Body of pancreas (tissue), 4 donors: Measurements from ENCODE around the gene HOXA6. TPM values are rescaled to one million over a fixed set of nuclear protein-coding genes. Genes with fewer than 3 reads are reported as not detected.

Source experiments
- ATAC-seq: fragments of 150-250 bp; one replicate; pipeline ENCODE4 v1.9.1; 2016
- DNase-seq, 4 donors: peaks; one replicate each; pipeline ENCODE4 v3.0.0-alpha.2; 2019
- H3K27ac ChIP-seq, 4 donors: fragments of 200-600 bp; sonication (generic); 1 replicate in 3 of 4; 2 replicates in 1 of 4; pipeline versions ENCODE4 v1.5.1 to v1.6.1; 2016 to 2019; ENCODE audit warnings: mild to moderate bottlenecking in 1 of 4, mixed read lengths in 1 of 4, moderate library complexity in 1 of 4
- H3K27me3 ChIP-seq, 2 donors: fragments of 200-600 bp; sonication (generic); one replicate each; pipeline ENCODE4 v1.6.0; 2016; ENCODE audit warnings: mild to moderate bottlenecking in 1 of 2
- H3K36me3 ChIP-seq, 2 donors: fragments of 200-600 bp; sonication (generic); replicated peaks in 1 of 2; 2 replicates each; pipeline ENCODE4 v1.5.1; 2016; ENCODE audit warnings: low read depth in 2 of 2; ENCODE audit not compliant: insufficient read depth in 1 of 2
- H3K4me1 ChIP-seq: fragments of 200-600 bp; sonication (generic); one replicate; pipeline ENCODE4 v1.6.0; 2016
- H3K4me3 ChIP-seq, 2 donors: fragments of 200-600 bp; sonication (generic); 1 replicate in 1 of 2; 2 replicates in 1 of 2; pipeline ENCODE4 v1.5.1; 2016 to 2019
- H3K9me3 ChIP-seq, 3 donors: fragments of 200-600 bp; sonication (generic); 1 replicate in 2 of 3; 2 replicates in 1 of 3; pipeline ENCODE4 v1.5.1; 2016
- CTCF ChIP-seq, 7 experiments: fragments of 450-650 bp in 4 of 7; fragments of 200-600 bp in 3 of 7; sonication (generic) in 3 of 7; IDR thresholded peaks; one replicate each; pipeline ENCODE4 v1.5.1; 2016 to 2019; ENCODE audit warnings: antibody characterized with exemption in 7 of 7
- POLR2A ChIP-seq, 3 donors: fragments of 450-650 bp; IDR thresholded peaks; one replicate each; pipeline ENCODE4 v1.6.1; 2016; ENCODE audit warnings: antibody characterized with exemption in 3 of 3, mild to moderate bottlenecking in 2 of 3
- WGBS, 2 donors: methylation state at CpG; one replicate each; pipeline ENCODE4 v1.1.5; 2017; 5-methylcytosine and 5-hydroxymethylcytosine counted together
- intact Hi-C: fragments of 100-400 bp; cut with DNase I; formaldehyde crosslinking; loops from one replicate; pipeline ENCODE4 v1.15.1; 2023
- total RNA-seq, 2 donors: library from RNA; depleted of rRNA; stranded (reverse); fragments of >200 nt; gene quantifications; one replicate each; pipeline ENCODE4 v1.1.0, GENCODE V29; 2016

The HOXA6 gene
- total RNA-seq, 2 donors from 2014 or later = not detected

DNA sequence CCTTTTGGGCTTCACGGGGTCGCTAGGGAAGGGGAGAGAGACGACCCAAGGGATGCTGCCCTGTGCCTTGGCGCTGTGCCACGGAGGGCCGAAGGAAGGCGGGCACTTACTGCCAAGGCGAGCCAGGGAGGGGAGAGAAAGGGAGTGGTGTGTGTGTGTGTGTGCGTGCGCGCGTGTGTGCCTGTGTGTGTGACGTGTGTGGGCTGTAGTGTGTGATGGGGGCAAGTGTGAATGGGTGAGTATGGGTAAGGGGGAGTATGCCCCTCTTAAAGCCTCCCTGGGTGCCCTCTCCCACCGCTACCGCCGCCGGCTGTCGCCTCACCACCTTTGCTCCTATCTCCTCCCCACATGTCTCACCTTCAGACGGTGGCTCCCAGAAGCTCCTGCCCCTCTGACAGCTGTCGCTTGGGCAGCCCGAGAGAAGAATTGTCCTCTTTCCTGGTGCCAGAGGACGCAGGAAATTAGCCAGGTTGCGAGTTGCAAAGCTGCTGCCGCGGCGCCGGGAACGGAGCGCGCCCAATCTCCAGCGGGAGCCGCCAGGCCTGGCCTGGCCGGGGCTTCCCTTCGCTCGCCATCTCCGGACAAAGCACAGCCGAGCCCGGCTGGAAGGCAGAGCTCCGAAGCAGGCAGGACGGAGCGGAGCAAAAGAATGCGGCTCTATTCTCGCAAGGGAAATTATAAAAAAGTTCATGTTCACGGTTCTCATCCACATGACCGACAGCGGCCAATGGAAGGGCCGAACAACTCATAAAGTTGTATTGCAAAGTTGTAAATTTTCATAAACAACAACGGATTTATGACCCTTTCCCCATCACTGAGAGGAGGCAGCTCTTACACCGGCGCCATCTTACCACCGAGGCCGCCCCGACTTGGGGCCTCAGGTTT lies 4.6 kb upstream of the HOXA6 start, which contains the start of gene HOXA3:
Gene HOXA3, minus strand, starts transcription at position 653 of the 885 bp plus-strand sequence. CDS start 41,943 bp downstream, outside the sequence.
- no peak within 1 kb of the TSS for H3K4me3 ChIP-seq
- no peak for TF ChIP-seq CTCF (IDR thresholded peaks at IDR 0.05)
- no peak for TF ChIP-seq POLR2A (IDR thresholded peaks at IDR 0.05)
- H3K4me1 ChIP-seq = peaks cover 46% of the 10 kb centered on the region
- peaks cover 0 to 76% of the 10 kb centered on the region in 2 donors for H3K27me3 ChIP-seq
- DNase-seq (peak in 2 of 4 donors; percentile 1 to 16), ATAC-seq (no peak)
- no peaks in the 10 kb centered on the region for H3K9me3 ChIP-seq
- no peak within 1 kb of the TSS for H3K27ac ChIP-seq
- intact Hi-C loops = no loop called here
- H3K36me3 ChIP-seq = no peaks in the 10 kb centered on the region
- WGBS, 2 donors = 3 to 9% methylated on average over 44 to 53 of the region's 53 CpGs

- intact Hi-C loops = no loop called here
- TF ChIP-seq CTCF (IDR thresholded peaks at IDR 0.05) (no peak), POLR2A (IDR thresholded peaks at IDR 0.05) (no peak)
- H3K27ac ChIP-seq = no peak overlapping the region
- H3K4me3 ChIP-seq = no peak overlapping the region
- H3K9me3 ChIP-seq = no peaks in the 10 kb centered on the region
- peaks cover 44% of the 10 kb centered on the region for H3K4me1 ChIP-seq
- H3K27me3 ChIP-seq = peaks cover 0 to 72% of the 10 kb centered on the region in 2 donors
- DNase-seq = peak in 1 of 4 donors; percentile 1
- no peaks in the 10 kb centered on the region for H3K36me3 ChIP-seq
- no peak for ATAC-seq
- 3 to 12% methylated on average over 18 to 27 of the region's 27 CpGs for WGBS, 2 donors
Observed at GRCh38 chr7:27151341-27151930, 3.9 kb upstream of the HOXA6 start.

DNA sequence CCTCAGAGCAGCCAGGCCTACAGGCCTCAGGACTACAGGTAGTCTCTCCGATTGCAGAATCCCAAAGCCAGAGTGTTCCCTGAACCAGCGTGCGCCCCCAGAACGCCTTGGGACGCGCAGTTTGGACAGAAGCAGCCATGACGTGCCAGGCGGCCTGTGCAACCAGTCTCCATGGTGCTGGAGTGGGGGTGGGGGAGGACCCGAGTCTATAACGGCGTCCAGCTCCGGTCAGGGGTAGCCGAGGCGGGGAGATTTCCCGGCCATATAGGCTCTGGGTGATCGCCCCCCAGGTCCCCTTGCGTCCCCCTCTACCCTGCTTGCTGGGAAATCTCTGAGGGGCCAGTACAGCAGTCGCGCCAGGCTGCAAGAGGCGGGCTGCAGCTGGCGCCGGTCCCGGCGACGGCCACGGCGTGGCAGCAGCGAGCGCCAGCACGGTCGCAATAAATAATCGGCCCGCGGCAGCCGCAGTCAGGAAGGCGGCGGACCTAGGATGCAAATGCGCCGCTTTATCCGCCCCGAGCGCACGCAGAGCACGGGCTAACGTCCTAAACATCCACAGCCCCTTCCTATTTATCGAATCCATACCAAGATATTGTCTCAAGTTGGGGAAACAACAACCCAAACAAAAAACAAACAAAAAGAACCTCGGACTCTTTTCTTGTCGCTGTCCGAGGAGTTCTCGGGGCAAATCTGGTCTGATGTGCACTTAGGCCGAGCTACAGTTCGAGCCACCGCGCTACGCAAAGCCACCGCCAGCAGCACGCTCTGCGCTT lies 3.2 kb upstream of the HOXA6 start:
- Histone ChIP-seq H3K27me3 (peaks cover 0 to 72% of the 10 kb centered on the region in 2 donors), H3K36me3 (no peaks in the 10 kb centered on the region), H3K4me1 (peaks cover 37% of the 10 kb centered on the region), H3K9me3 (no peaks in the 10 kb centered on the region), H3K27ac (no peak overlapping the region), H3K4me3 (no peak overlapping the region)
- 2% methylated on average over 43 to 58 of the region's 58 CpGs for whole genome bisulfite sequencing, 2 donors
- intact Hi-C loops = no loop called here
- ATAC-seq (peak; percentile 83), DNase-seq (peak; percentile 55 to 74 (median 64))
- TF ChIP-seq POLR2A (IDR thresholded peaks at IDR 0.05) (no peak), CTCF (IDR thresholded peaks at IDR 0.05) (peak; percentile 69 to 86 (median 75))

DNA sequence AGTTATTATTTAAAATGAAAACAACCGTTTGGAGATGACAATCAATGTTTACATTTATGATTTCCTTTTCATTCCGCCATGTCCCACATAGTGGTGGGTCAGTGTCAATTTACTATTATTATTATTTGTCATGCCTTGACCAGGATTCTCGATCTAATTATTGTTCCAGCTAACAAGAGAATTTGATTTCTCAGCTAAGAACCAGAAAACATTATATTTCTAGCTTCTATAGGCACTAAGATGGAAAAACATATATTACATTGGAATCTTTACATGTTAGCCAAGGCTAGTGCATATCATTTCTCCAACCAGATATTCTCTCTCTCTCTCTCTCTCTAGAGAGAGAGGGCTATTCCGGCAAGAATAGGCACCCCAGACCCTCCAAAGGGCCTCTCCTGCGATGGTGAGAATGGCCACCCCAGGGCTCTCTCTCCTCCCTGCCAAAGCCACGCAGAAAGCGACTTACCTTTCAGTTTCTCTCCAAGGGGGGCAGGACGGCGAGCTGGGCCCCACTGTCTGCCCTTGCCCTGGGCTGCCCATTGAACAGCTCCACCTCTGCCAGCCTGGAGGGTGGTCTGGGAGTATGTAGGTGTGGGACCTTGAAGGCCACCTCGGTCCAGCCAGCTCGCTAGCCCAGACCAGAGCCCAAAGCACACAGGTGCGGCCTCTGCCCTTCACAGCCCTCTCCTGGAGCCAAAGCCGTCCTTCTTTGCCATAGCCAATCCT lies 2.4 kb upstream of the HOXA6 start:
- no peaks in the 10 kb centered on the region for H3K9me3 ChIP-seq
- H3K27me3 ChIP-seq = peaks cover 0 to 76% of the 10 kb centered on the region in 2 donors
- H3K4me1 ChIP-seq = peaks cover 36% of the 10 kb centered on the region
- TF ChIP-seq CTCF (IDR thresholded peaks at IDR 0.05) (no peak), POLR2A (IDR thresholded peaks at IDR 0.05) (no peak)
- DNase-seq (peak in 2 of 4 donors; percentile 10 to 11), ATAC-seq (no peak)
- intact Hi-C loops = no loop called here
- H3K27ac ChIP-seq = no peak overlapping the region
- H3K4me3 ChIP-seq = no peak overlapping the region
- H3K36me3 ChIP-seq = no peaks in the 10 kb centered on the region
- 25 to 44% methylated on average over 13 of the region's 13 CpGs for WGBS, 2 donors
